Stimulated activated CD8-positive, alpha-beta memory T cell treated with anti-CD3 and anti-CD28 coated beads, Interleukin-15, amount 100 ng/mL, for 4 hours (primary cell): ENCODE data around the gene TSR3.
A peak's percentile ranks its signal among the peaks of the same experiment; 100 is the strongest.

ENCODE experiments used
- DNase-seq, 2 donors: peaks; one replicate each; pipeline ENCODE4 v3.0.0-alpha.2; 2020; ENCODE audit warnings: low read depth in 2 of 2

The TSR3 gene

GRCh38 chr16:1308977-1309885 is 42.4 kb downstream of the TSR3 start, which contains the start of gene UBE2I:
TSS of gene UBE2I (plus strand) at chr16:1309636. CDS start at chr16:1314031, 4,395 bp downstream.
- DNase-seq, result peak; percentile 92 to 94

DNA sequence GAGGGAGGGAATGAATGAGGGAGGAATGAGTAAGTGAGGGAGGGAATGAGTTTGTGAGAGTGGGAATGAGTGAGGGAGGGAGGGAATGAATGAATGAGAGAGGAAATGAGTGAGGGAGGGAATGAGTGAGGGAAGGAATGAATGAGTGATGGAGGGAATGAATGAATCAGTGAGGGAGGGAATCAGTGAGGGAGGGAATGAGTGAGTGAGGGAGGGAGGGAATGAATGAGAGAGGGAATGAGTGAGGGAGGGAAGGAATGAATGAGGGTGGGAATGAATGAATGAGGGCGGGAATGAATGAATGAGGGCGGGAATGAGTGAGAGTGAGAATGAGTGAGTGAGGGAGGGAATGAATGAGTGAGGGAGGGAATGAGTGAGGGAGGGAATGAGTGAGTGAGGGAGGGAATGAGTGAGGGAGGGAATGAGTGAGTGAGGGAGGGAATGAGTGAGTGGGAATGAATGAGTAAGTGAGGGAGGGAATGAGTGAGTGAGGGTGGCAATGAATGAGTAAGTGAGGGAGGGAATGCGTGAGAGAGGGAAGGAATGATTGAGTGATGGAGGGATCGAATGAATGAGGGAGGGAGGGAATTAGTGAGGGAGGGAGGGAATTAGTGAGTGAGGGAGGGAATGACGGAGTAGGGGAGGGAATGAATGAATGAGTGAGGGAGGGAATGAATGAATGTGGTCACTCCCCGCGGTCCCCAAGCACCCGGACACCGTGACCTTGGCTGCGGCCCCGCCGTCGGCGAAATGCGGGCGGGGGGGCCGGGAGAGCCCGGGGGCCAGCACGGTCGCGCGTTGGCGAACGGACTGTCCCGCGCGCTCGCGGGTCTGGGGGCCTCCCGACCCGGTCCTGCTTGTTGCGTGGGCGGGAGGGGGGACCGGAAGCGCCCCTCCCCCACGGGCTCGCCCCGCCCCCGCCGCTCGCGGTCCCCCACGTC is 43.4 kb downstream of the TSR3 start:
- DNase-seq, result no peak

GRCh38 chr16:1306334-1306733 is 45.3 kb downstream of the TSR3 start:
- DNase-seq, result no peak

GRCh38 chr16:1305823-1306222 is 45.9 kb downstream of the TSR3 start:
- no peak for DNase-seq

- no peak for DNase-seq
These were observed 50.1 kb downstream of the TSR3 start for GRCh38 chr16:1301562-1301961.

GRCh38 chr16:1300664-1301476 is 50.8 kb downstream of the TSR3 start:
- DNase-seq, result peak; percentile 38 to 40

DNA sequence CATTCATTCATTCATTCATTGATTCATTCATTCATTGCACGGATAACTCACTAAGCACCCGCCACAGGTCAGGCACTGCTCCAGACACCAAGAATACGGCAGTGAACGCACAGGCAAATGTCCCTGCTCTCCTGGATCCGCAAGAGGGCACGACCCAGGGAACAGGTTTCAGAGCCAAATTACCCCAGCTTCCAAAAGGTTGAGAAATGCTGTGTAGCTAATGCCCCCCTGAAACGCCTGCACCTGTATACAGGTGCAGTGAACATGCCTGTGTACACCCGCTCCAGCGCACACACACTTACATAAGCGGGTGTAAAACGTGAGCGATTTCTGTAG is 51.8 kb downstream of the TSR3 start:
- DNase-seq, result no peak
